ENCODE measurements around the gene CELF5. TPM values are rescaled to one million over a fixed set of nuclear protein-coding genes. Genes with fewer than 3 reads are reported as not detected.

The CELF5 gene
- total RNA-seq, 1 experiment from 2014 or later, result 0.48 TPM

DNA sequence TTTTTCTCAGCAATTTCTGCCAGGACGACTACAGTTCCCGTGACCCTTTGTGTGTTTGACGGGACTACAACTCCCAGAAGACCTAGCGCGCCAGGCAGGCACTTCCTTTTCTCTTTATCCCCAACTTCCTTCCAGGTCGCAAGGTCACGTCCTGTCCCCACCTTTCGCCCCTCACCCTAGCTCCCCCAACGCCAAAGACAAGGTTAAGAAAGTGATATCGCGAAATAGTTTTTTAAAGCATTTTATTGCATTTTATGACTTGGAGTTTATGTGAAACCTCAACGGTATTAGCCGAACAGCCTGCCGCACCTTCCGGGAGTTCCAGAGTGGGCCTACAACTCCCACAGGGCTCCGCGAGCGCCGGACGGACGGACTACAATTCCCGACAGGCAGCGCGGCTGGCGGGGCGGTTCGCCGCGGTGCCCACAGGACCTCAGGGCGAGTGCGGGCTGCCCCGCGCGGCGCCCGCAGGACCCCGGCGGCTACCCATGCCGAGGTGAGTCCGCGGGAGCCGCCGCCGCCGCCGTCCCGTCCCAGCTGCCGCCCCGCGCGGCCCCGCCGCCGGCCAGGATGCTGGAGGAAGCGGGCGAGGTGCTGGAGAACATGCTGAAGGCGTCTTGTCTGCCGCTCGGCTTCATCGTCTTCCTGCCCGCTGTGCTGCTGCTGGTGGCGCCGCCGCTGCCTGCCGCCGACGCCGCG is 38.9 kb upstream of the CELF5 start, which contains the start of gene NCLN:
TSS of gene NCLN (plus strand) at position 470 of the 699 bp plus-strand sequence. CDS start at position 571, 101 bp downstream.
- intact Hi-C loops (cut with micrococcal nuclease; ENCODE audit: unreplicated experiment), result loop anchor here (1.0 kb wide), 1 partner anchor 235 kb away; no protein-coding TSS in a partner anchor
- Histone ChIP-seq H3K9me2 (ENCODE audit: insufficient read depth) (no peaks in the 10 kb centered on the region), H3K4me3 (peak within 1 kb of the TSS; percentile 73), H3K9me3 (ENCODE audit: insufficient read depth, low read depth) (no peaks in the 10 kb centered on the region), H2AFZ (peak within 1 kb of the TSS; percentile 89), H3K79me2 (ENCODE audit: low read depth) (peaks cover 40% of the 10 kb centered on the region), H4K20me1 (ENCODE audit: insufficient read depth) (peaks cover 13% of the 10 kb centered on the region), H3K4me1 (replicated peaks; ENCODE audit: insufficient read depth) (0 out of 2 replicates have a peak, but pooled peaks cover 8% of the 10 kb centered on the region), H3K36me3 (ENCODE audit: low read depth) (no peaks in the 10 kb centered on the region), H3K4me2 (peak within 1 kb of the TSS; percentile 94), H3F3A (ENCODE audit: insufficient read depth, low read depth) (no peaks in the 10 kb centered on the region; the same call in 1 of the 2 replicates), H3K27ac (no peak within 1 kb of the TSS), H3K27me3 (ENCODE audit: insufficient read depth, low read depth) (no peaks in the 10 kb centered on the region)
- no TSS peak for BruUV-seq (replicated peaks)
- TF ChIP-seq EZH2 (IDR thresholded peaks at IDR 0.05; ENCODE audit: low read depth), result no peak
- TF ChIP-seq, protein P1, sequence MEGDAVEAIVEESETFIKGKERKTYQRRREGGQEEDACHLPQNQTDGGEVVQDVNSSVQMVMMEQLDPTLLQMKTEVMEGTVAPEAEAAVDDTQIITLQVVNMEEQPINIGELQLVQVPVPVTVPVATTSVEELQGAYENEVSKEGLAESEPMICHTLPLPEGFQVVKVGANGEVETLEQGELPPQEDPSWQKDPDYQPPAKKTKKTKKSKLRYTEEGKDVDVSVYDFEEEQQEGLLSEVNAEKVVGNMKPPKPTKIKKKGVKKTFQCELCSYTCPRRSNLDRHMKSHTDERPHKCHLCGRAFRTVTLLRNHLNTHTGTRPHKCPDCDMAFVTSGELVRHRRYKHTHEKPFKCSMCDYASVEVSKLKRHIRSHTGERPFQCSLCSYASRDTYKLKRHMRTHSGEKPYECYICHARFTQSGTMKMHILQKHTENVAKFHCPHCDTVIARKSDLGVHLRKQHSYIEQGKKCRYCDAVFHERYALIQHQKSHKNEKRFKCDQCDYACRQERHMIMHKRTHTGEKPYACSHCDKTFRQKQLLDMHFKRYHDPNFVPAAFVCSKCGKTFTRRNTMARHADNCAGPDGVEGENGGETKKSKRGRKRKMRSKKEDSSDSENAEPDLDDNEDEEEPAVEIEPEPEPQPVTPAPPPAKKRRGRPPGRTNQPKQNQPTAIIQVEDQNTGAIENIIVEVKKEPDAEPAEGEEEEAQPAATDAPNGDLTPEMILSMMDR (conservative IDR thresholded peaks at IDR 0.05), result no peak
- ChIA-PET CTCF (no interaction called here), POLR2A (ENCODE audit: unreplicated experiment) (interaction anchor here (0.6 kb wide), 1 partner anchor 90 kb away, joined by 14 read pairs; no protein-coding TSS in a partner anchor)
- peak; percentile 74 to 87 for DNase-seq

DNA sequence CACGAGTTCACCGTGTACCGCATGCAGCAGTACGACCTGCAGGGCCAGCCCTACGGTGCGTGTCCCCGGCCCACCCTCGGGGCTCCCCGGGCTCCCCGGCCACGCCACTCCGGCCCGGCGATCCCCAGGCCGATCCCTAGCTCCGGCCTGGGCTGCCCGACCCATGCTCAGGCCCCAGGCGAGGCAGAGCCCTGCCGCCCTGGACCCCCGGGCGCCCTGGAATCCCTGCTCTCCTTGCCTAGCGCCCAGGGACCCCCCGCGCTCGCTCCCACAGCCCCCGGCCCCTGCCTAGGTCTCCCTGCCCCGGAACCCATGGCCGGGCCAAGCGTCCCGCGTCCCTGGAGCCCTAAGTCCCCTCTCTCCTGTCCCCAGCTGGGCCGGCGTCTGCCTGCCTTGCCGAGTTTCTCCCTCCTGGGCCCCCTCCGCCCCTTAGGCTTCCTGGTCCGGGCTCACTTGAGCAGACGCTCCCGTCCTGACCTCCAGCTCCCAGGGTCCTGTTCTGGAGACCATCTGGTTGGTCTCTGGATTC is 38.2 kb upstream of the CELF5 start:
- no peak for TF ChIP-seq EZH2 (IDR thresholded peaks at IDR 0.05; ENCODE audit: low read depth)
- TF ChIP-seq, protein P1 (conservative IDR thresholded peaks at IDR 0.05), result no peak
- peak overlapping the region; percentile 73 for H3K4me3 ChIP-seq
- no peaks in the 10 kb centered on the region; the same call in 1 of the 2 replicates for H3F3A ChIP-seq (ENCODE audit: insufficient read depth, low read depth)
- no peaks in the 10 kb centered on the region for H3K9me2 ChIP-seq (ENCODE audit: insufficient read depth)
- H3K4me2 ChIP-seq, result peak overlapping the region; percentile 87
- DNase-seq, result no peak
- BruUV-seq (replicated peaks), result no TSS peak
- peaks cover 40% of the 10 kb centered on the region for H3K79me2 ChIP-seq (ENCODE audit: low read depth)
- no peaks in the 10 kb centered on the region for H3K9me3 ChIP-seq (ENCODE audit: insufficient read depth, low read depth)
- intact Hi-C loops (cut with micrococcal nuclease; ENCODE audit: unreplicated experiment), result no loop called here
- peak overlapping the region; percentile 78 for H2AFZ ChIP-seq
- POLR2A ChIA-PET (ENCODE audit: unreplicated experiment), result no interaction called here
- CTCF ChIA-PET, result no interaction called here
- peaks cover 13% of the 10 kb centered on the region for H4K20me1 ChIP-seq (ENCODE audit: insufficient read depth)
- H3K4me1 ChIP-seq (replicated peaks; ENCODE audit: insufficient read depth), result 0 out of 2 replicates have a peak, but pooled peaks cover 8% of the 10 kb centered on the region
- H3K27ac ChIP-seq, result no peak overlapping the region
- no peaks in the 10 kb centered on the region for H3K27me3 ChIP-seq (ENCODE audit: insufficient read depth, low read depth)
- no peaks in the 10 kb centered on the region for H3K36me3 ChIP-seq (ENCODE audit: low read depth)

GRCh38 chr19:3186891-3187661 is 37.4 kb upstream of the CELF5 start:
- H3K4me1 ChIP-seq (replicated peaks; ENCODE audit: insufficient read depth), result 0 out of 2 replicates have a peak, but pooled peaks cover 8% of the 10 kb centered on the region
- peak overlapping the region; percentile 73 for H3K4me3 ChIP-seq
- H4K20me1 ChIP-seq (ENCODE audit: insufficient read depth), result peaks cover 13% of the 10 kb centered on the region
- no peaks in the 10 kb centered on the region for H3K27me3 ChIP-seq (ENCODE audit: insufficient read depth, low read depth)
- H3K27ac ChIP-seq, result no peak overlapping the region
- peak overlapping the region; percentile 87 for H3K4me2 ChIP-seq
- H3K79me2 ChIP-seq (ENCODE audit: low read depth), result peaks cover 40% of the 10 kb centered on the region
- TF ChIP-seq, protein P1 (conservative IDR thresholded peaks at IDR 0.05), result no peak
- TF ChIP-seq EZH2 (IDR thresholded peaks at IDR 0.05; ENCODE audit: low read depth), result no peak
- no peak for DNase-seq
- no peaks in the 10 kb centered on the region for H3K9me2 ChIP-seq (ENCODE audit: insufficient read depth)
- ChIA-PET POLR2A (ENCODE audit: unreplicated experiment) (no interaction called here), CTCF (no interaction called here)
- no peaks in the 10 kb centered on the region for H3K36me3 ChIP-seq (ENCODE audit: low read depth)
- H2AFZ ChIP-seq, result no peak overlapping the region
- BruUV-seq (replicated peaks), result TSS peak; percentile 28
- H3K9me3 ChIP-seq (ENCODE audit: insufficient read depth, low read depth), result no peaks in the 10 kb centered on the region
- intact Hi-C loops (cut with micrococcal nuclease; ENCODE audit: unreplicated experiment), result no loop called here
- no peaks in the 10 kb centered on the region; the same call in 1 of the 2 replicates for H3F3A ChIP-seq (ENCODE audit: insufficient read depth, low read depth)

Data from PC-9 (cell line).